ENCODE results near the gene PUM2.

Gene PUM2

GRCh38 chr2:20302019-20302418 is 48.6 kb downstream of the PUM2 start:
- Histone ChIP-seq H3K36me3 (replicated peaks; ENCODE audit: insufficient read depth, low read length) (peaks cover 9% of the 10 kb centered on the region), H3K9me3 (replicated peaks; ENCODE audit: insufficient read depth, low read length) (no peaks in the 10 kb centered on the region), H3K9me2 (replicated peaks; ENCODE audit: insufficient read depth, low read length) (no peaks in the 10 kb centered on the region), H3K4me3 (ENCODE audit: low read length) (no peak overlapping the region), H4K20me1 (ENCODE audit: insufficient read depth, low read length) (no peaks in the 10 kb centered on the region), H3F3A (ENCODE audit: insufficient read depth, low read length) (0 out of 2 replicates have a peak, but pooled peaks cover 8% of the 10 kb centered on the region), H3K27me3 (replicated peaks; ENCODE audit: insufficient read depth, low read length) (no peaks in the 10 kb centered on the region), H3K4me2 (ENCODE audit: low read depth, low read length) (no peak overlapping the region), H3K79me2 (ENCODE audit: low read length) (peaks cover 97% of the 10 kb centered on the region), H3K27ac (ENCODE audit: low read length) (no peak overlapping the region), H3K9ac (ENCODE audit: low read length) (no peak overlapping the region), H2AFZ (ENCODE audit: low read length) (no peak overlapping the region), H3K4me1 (ENCODE audit: low read length) (peaks cover 15% of the 10 kb centered on the region; the same call in 1 of the 2 replicates)
- no peak for DNase-seq
- TF ChIP-seq EZH2 (optimal IDR thresholded peaks at IDR 0.05; ENCODE audit: low read depth, low read length) (no peak), CTCF (IDR thresholded peaks at IDR 0.05; ENCODE audit: low read length) (no peak), EZH2phosphoT487 (IDR thresholded peaks at IDR 0.05; ENCODE audit: low read length) (no peak)

GRCh38 chr2:20300656-20301055 is 50.0 kb downstream of the PUM2 start:
- Histone ChIP-seq H3K36me3 (replicated peaks; ENCODE audit: insufficient read depth, low read length) (peaks cover 9% of the 10 kb centered on the region), H3F3A (ENCODE audit: insufficient read depth, low read length) (peaks cover 15% of the 10 kb centered on the region), H3K9ac (ENCODE audit: low read length) (no peak overlapping the region), H3K4me2 (ENCODE audit: low read depth, low read length) (no peak overlapping the region), H3K27ac (ENCODE audit: low read length) (no peak overlapping the region), H3K27me3 (replicated peaks; ENCODE audit: insufficient read depth, low read length) (no peaks in the 10 kb centered on the region), H3K9me3 (replicated peaks; ENCODE audit: insufficient read depth, low read length) (no peaks in the 10 kb centered on the region), H3K9me2 (replicated peaks; ENCODE audit: insufficient read depth, low read length) (no peaks in the 10 kb centered on the region), H3K4me1 (ENCODE audit: low read length) (peaks cover 24% of the 10 kb centered on the region), H4K20me1 (ENCODE audit: insufficient read depth, low read length) (no peaks in the 10 kb centered on the region), H3K79me2 (ENCODE audit: low read length) (peaks cover 97% of the 10 kb centered on the region), H2AFZ (ENCODE audit: low read length) (no peak overlapping the region), H3K4me3 (ENCODE audit: low read length) (no peak overlapping the region)
- no peak for DNase-seq
- TF ChIP-seq CTCF (IDR thresholded peaks at IDR 0.05; ENCODE audit: low read length) (no peak), EZH2phosphoT487 (IDR thresholded peaks at IDR 0.05; ENCODE audit: low read length) (no peak), EZH2 (optimal IDR thresholded peaks at IDR 0.05; ENCODE audit: low read depth, low read length) (no peak)

- Histone ChIP-seq H3K9me2 (replicated peaks; ENCODE audit: insufficient read depth, low read length) (no peaks in the 10 kb centered on the region), H3K27ac (ENCODE audit: low read length) (no peak overlapping the region), H4K20me1 (ENCODE audit: insufficient read depth, low read length) (no peaks in the 10 kb centered on the region), H3K9me3 (replicated peaks; ENCODE audit: insufficient read depth, low read length) (no peaks in the 10 kb centered on the region), H3K27me3 (replicated peaks; ENCODE audit: insufficient read depth, low read length) (no peaks in the 10 kb centered on the region), H3K4me2 (ENCODE audit: low read depth, low read length) (no peak overlapping the region), H3K36me3 (replicated peaks; ENCODE audit: insufficient read depth, low read length) (peaks cover 9% of the 10 kb centered on the region), H3F3A (ENCODE audit: insufficient read depth, low read length) (peaks cover 22% of the 10 kb centered on the region), H3K4me1 (ENCODE audit: low read length) (peaks cover 36% of the 10 kb centered on the region), H3K79me2 (ENCODE audit: low read length) (peaks cover 96% of the 10 kb centered on the region), H3K9ac (ENCODE audit: low read length) (no peak overlapping the region), H2AFZ (ENCODE audit: low read length) (no peak overlapping the region), H3K4me3 (ENCODE audit: low read length) (no peak overlapping the region)
- no peak for DNase-seq
- TF ChIP-seq EZH2phosphoT487 (IDR thresholded peaks at IDR 0.05; ENCODE audit: low read length): no peak
These were observed 51.5 kb downstream of the PUM2 start for GRCh38 chr2:20299113-20299512.

- Histone ChIP-seq H3K79me2 (ENCODE audit: low read length) (peaks cover 94% of the 10 kb centered on the region), H3K36me3 (replicated peaks; ENCODE audit: insufficient read depth, low read length) (peaks cover 25% of the 10 kb centered on the region), H3K9ac (ENCODE audit: low read length) (no peak overlapping the region), H3K4me1 (ENCODE audit: low read length) (peaks cover 44% of the 10 kb centered on the region), H3K9me2 (replicated peaks; ENCODE audit: insufficient read depth, low read length) (no peaks in the 10 kb centered on the region), H3K27ac (ENCODE audit: low read length) (peak overlapping the region; percentile 39; the same call in 1 of the 2 replicates), H3K27me3 (replicated peaks; ENCODE audit: insufficient read depth, low read length) (no peaks in the 10 kb centered on the region), H3K4me3 (ENCODE audit: low read length) (no peak overlapping the region), H3K4me2 (ENCODE audit: low read depth, low read length) (no peak overlapping the region), H3K9me3 (replicated peaks; ENCODE audit: insufficient read depth, low read length) (no peaks in the 10 kb centered on the region), H2AFZ (ENCODE audit: low read length) (no peak overlapping the region), H4K20me1 (ENCODE audit: insufficient read depth, low read length) (0 out of 2 replicates have a peak, but pooled peaks cover 4% of the 10 kb centered on the region), H3F3A (ENCODE audit: insufficient read depth, low read length) (peaks cover 31% of the 10 kb centered on the region)
- TF ChIP-seq EZH2 (optimal IDR thresholded peaks at IDR 0.05; ENCODE audit: low read depth, low read length): no peak
- TF ChIP-seq EZH2phosphoT487 (IDR thresholded peaks at IDR 0.05; ENCODE audit: low read length): no peak
- no peak for DNase-seq
These were observed 56.4 kb downstream of the PUM2 start for GRCh38 chr2:20294231-20294630.

All from MM.1S (cell line).